Measurements from ENCODE around the gene PDLIM5. TPM values are rescaled to one million over a fixed set of nuclear protein-coding genes. Genes with fewer than 3 reads are reported as not detected.

Gene PDLIM5
- total RNA-seq, 1 donor from 2014 or later, result 66.1 TPM

DNA sequence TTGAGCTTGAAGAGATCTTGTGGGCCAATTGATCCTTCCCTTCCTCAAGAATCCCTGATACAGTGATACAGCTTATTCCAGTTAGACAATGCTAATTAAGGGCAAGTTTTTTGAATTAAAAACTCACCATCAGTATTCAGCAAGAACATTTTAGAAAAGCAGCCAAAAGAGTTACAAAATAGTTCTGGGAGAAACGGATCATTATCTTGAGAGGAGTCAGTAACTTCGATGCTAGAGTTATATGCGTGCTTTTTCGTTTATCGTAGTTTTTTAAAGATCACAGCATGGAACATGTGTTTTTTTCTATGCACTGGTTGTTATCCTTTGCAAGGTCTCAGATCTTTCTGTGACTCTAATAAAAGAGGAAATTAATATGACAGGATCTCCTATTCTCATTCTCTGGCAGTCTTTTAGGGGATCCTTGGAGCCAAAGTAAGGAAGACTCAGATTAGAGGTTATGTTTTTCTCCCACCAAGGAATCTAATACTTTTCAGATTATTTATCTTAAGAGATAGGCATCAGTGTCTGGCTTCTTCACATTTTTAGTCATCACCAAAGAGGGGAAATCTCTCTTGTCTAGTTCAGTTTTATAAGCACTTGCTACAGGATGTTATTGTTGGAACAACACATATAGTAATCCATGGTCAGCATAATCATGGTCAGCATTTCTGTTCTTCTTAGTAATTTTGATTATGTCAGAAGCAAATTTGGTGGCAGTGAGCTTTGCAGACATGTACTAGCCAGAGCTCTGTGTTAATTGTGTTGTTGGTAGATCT lies 109.7 kb downstream of the PDLIM5 start:
- no peak for TF ChIP-seq CTCF (IDR thresholded peaks at IDR 0.05; ENCODE audit: unreplicated experiment)
- H3K27ac Mint-ChIP-seq, result no peak overlapping the region
- H3K4me1 Mint-ChIP-seq (ENCODE audit: low read depth), result peaks cover 2% of the 10 kb centered on the region
- peaks cover 4% of the 10 kb centered on the region for H3K9me3 Mint-ChIP-seq (ENCODE audit: low read depth)
- no peaks in the 10 kb centered on the region for H3K27me3 Mint-ChIP-seq
- H3K4me3 Mint-ChIP-seq (ENCODE audit: low read depth), result no peak overlapping the region
- H3K36me3 Mint-ChIP-seq (ENCODE audit: insufficient read depth), result peaks cover 3% of the 10 kb centered on the region
- no peak for DNase-seq (ENCODE audit: low spot score, unreplicated experiment)

DNA sequence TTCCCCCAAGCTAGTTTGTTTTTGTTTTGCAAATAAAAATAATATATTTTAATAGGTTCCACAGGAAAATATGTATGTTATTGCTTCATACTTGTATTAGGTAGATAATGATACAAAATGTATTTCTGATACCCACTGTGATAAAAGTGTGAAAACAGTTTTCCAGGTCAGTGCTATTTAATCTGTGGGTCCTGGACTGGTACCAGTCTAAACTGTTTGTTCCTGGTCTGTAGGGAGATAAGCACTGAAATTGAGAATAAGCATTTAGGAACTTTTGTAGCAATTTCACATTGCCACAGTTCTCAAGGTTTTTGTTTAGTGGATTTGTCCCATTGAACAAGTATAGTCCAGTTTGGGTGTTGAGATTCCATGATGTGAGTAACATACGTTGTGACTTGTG lies 110.5 kb downstream of the PDLIM5 start:
- no peak for TF ChIP-seq CTCF (IDR thresholded peaks at IDR 0.05; ENCODE audit: unreplicated experiment)
- H3K9me3 Mint-ChIP-seq (ENCODE audit: low read depth), result peaks cover 3% of the 10 kb centered on the region
- H3K4me3 Mint-ChIP-seq (ENCODE audit: low read depth), result no peak overlapping the region
- no peak overlapping the region for H3K27ac Mint-ChIP-seq
- no peak for DNase-seq (ENCODE audit: low spot score, unreplicated experiment)
- H3K27me3 Mint-ChIP-seq, result no peaks in the 10 kb centered on the region
- no peaks in the 10 kb centered on the region for H3K36me3 Mint-ChIP-seq (ENCODE audit: insufficient read depth)
- H3K4me1 Mint-ChIP-seq (ENCODE audit: low read depth), result peaks cover 2% of the 10 kb centered on the region

GRCh38 chr4:94564252-94564651 lies 112.5 kb downstream of the PDLIM5 start:
- H3K36me3 Mint-ChIP-seq (ENCODE audit: insufficient read depth), result no peaks in the 10 kb centered on the region
- H3K27me3 Mint-ChIP-seq, result no peaks in the 10 kb centered on the region
- TF ChIP-seq CTCF (IDR thresholded peaks at IDR 0.05; ENCODE audit: unreplicated experiment), result no peak
- H3K27ac Mint-ChIP-seq, result no peak overlapping the region
- DNase-seq (ENCODE audit: low spot score, unreplicated experiment), result no peak
- no peaks in the 10 kb centered on the region for H3K9me3 Mint-ChIP-seq (ENCODE audit: low read depth)
- peaks cover 2% of the 10 kb centered on the region for H3K4me1 Mint-ChIP-seq (ENCODE audit: low read depth)
- H3K4me3 Mint-ChIP-seq (ENCODE audit: low read depth), result no peak overlapping the region

- Mint-ChIP-seq H3K27ac (no peak overlapping the region), H3K36me3 (ENCODE audit: insufficient read depth) (no peaks in the 10 kb centered on the region), H3K4me3 (ENCODE audit: low read depth) (no peak overlapping the region), H3K27me3 (no peaks in the 10 kb centered on the region), H3K9me3 (ENCODE audit: low read depth) (no peaks in the 10 kb centered on the region), H3K4me1 (ENCODE audit: low read depth) (peaks cover 13% of the 10 kb centered on the region)
- TF ChIP-seq CTCF (IDR thresholded peaks at IDR 0.05; ENCODE audit: unreplicated experiment), result no peak
- DNase-seq (ENCODE audit: low spot score, unreplicated experiment), result no peak
Measured at GRCh38 chr4:94566420-94566819, 114.7 kb downstream of the PDLIM5 start.

- peaks cover 17% of the 10 kb centered on the region for H3K4me1 Mint-ChIP-seq (ENCODE audit: low read depth)
- TF ChIP-seq CTCF (IDR thresholded peaks at IDR 0.05; ENCODE audit: unreplicated experiment), result no peak
- no peaks in the 10 kb centered on the region for H3K9me3 Mint-ChIP-seq (ENCODE audit: low read depth)
- no peak for DNase-seq (ENCODE audit: low spot score, unreplicated experiment)
- H3K4me3 Mint-ChIP-seq (ENCODE audit: low read depth), result no peak overlapping the region
- no peaks in the 10 kb centered on the region for H3K27me3 Mint-ChIP-seq
- no peaks in the 10 kb centered on the region for H3K36me3 Mint-ChIP-seq (ENCODE audit: insufficient read depth)
- H3K27ac Mint-ChIP-seq, result no peak overlapping the region
Measured at GRCh38 chr4:94567811-94568210, 116.1 kb downstream of the PDLIM5 start.

Measured in progenitor cell of endocrine pancreas (in vitro differentiated cells).